T-cell (primary cell): ENCODE measurements around the gene PPP2R1B. TPM values are rescaled to one million over a fixed set of nuclear protein-coding genes. Genes with fewer than 3 reads are reported as not detected.
A peak's percentile ranks its signal among the peaks of the same experiment; 100 is the strongest.

Source experiments
- ATAC-seq, 4 experiments: fragments of 200-7000 bp in 3 of 4; fragments of 150-1000 bp in 1 of 4; cut with Tn5 transposase; replicated peaks in 1 of 4; 1 replicate in 3 of 4; 2 replicates in 1 of 4; pipeline ENCODE4 v1.10.0; 2021; ENCODE audit warnings: moderate library complexity in 3 of 4, mild to moderate bottlenecking in 2 of 4, moderate number of reproducible peaks in 1 of 4
- CTCF ChIA-PET, 2 donors: fragments of 300-600 bp; sonication (Branson Sonifier 250); formaldehyde crosslinking; loops; one replicate each; lab custom pipeline; 2022; ENCODE audit warnings: antibody characterized with exemption in 2 of 2; lab: Charles Lee
- POLR2A ChIA-PET, 2 donors: fragments of 300-600 bp; sonication (Branson Sonifier 250); formaldehyde crosslinking; loops; one replicate each; lab custom pipeline; 2022; ENCODE audit warnings: antibody characterized with exemption in 2 of 2; lab: Charles Lee
- DNase-seq, 35 experiments: peaks; one replicate each; pipeline versions ENCODE4 v3.0.0 to v3.0.0-alpha.2; 2013 to 2023
- H3K27ac ChIP-seq: one replicate; pipeline ENCODE4 v1.5.1; 2013; ENCODE audit warnings: low read length
- H3K27me3 ChIP-seq, 2 experiments: replicated peaks in 1 of 2; 1 replicate in 1 of 2; 2 replicates in 1 of 2; pipeline versions ENCODE4 v1.6.1 to v1.7.0; 2013; ENCODE audit warnings: low read length in 1 of 2, mixed read lengths in 1 of 2; ENCODE audit not compliant: control insufficient read depth in 2 of 2, insufficient read depth in 2 of 2; ENCODE audit errors: extremely low read depth in 1 of 2
- H3K36me3 ChIP-seq, 2 donors: 1 replicate in 1 of 2; 2 replicates in 1 of 2; pipeline versions ENCODE4 v1.6.1 to v1.7.0; 2013; ENCODE audit warnings: low read length in 1 of 2; ENCODE audit not compliant: control insufficient read depth in 2 of 2, insufficient read depth in 1 of 2; ENCODE audit errors: extremely low read depth in 1 of 2
- H3K4me1 ChIP-seq, 2 experiments: 1 replicate in 1 of 2; 2 replicates in 1 of 2; pipeline versions ENCODE4 v1.6.1 to v1.7.0; 2013; ENCODE audit warnings: low read length in 2 of 2, mixed read lengths in 1 of 2; ENCODE audit not compliant: insufficient read depth in 2 of 2, control insufficient read depth in 1 of 2; ENCODE audit errors: extremely low read depth in 1 of 2
- H3K4me3 ChIP-seq, 2 donors: 1 replicate in 1 of 2; 2 replicates in 1 of 2; pipeline versions ENCODE4 v1.5.1 to v1.7.0; 2013; ENCODE audit warnings: mild to moderate bottlenecking in 2 of 2, low read length in 1 of 2, moderate library complexity in 1 of 2; ENCODE audit not compliant: control insufficient read depth in 1 of 2; ENCODE audit errors: extremely low read depth in 1 of 2
- H3K9me3 ChIP-seq: 2 replicates; pipeline ENCODE4 v1.7.0; 2013
- H3K27ac Mint-ChIP-seq, 2 donors: one replicate each; pipeline ENCODE4 v1.8.0; 2020 to 2021; ENCODE audit warnings: mild to moderate bottlenecking in 2 of 2, mixed read lengths in 2 of 2
- H3K27me3 Mint-ChIP-seq, 2 donors: one replicate each; pipeline ENCODE4 v1.8.0; 2021 to 2022; ENCODE audit warnings: mixed read lengths in 2 of 2
- H3K36me3 Mint-ChIP-seq: one replicate; pipeline ENCODE4 v1.8.0; 2021; ENCODE audit warnings: mixed read lengths
- H3K4me1 Mint-ChIP-seq, 3 donors: one replicate each; pipeline ENCODE4 v1.8.0; 2020 to 2022; ENCODE audit warnings: mixed read lengths in 3 of 3, mild to moderate bottlenecking in 1 of 3
- H3K4me3 Mint-ChIP-seq, 3 donors: one replicate each; pipeline ENCODE4 v1.8.0; 2020 to 2022; ENCODE audit warnings: mild to moderate bottlenecking in 3 of 3, mixed read lengths in 3 of 3, moderate library complexity in 3 of 3
- H3K9me3 Mint-ChIP-seq, 3 donors: one replicate each; pipeline ENCODE4 v1.8.0; 2020 to 2022; ENCODE audit warnings: mixed read lengths in 3 of 3
- WGBS: methylation state at CpG from one replicate; pipeline ENCODE4 v1.1.5; 2013; ENCODE audit warnings: missing lambda C conversion rate; ENCODE audit not compliant: insufficient coverage; 5-methylcytosine and 5-hydroxymethylcytosine counted together
- total RNA-seq, 35 experiments: library from RNA in 6 of 35; stranded (reverse) in 6 of 35; fragments of 120-200 nt in 1 of 35; gene quantifications; one replicate each; pipeline versions ENCODE4 v1.2.1 to v1.2.4 and lab custom pipeline; 2013 to 2026

PPP2R1B gene
- total RNA-seq, 5 donors from 2014 or later (not counting 1 experiment from before 2014, with no cell fraction given), result 34.2 to 44.1 (median 37.4) TPM

DNA sequence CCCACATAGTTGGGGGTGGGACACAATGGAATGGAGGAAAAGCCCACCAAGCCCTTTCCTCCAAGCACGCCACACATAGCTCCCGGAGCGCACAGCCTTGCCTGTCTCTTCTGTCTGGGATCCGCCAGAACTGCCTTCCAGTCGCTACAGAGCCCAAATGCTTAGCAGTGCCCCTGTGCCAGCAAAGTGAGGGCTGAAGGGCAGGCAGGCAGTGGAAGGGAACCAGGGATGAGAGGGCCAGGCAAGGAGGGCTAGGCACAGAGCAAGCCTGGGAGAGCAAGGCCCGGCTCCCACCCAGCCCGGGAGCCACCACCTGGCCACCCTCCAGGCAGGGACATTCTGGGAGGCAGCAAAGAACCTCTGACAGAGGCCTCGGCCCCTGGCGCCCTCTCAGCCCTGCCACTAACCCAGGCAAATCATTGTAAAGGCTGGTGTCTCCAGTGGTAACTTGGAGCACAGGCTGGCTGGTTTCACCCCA lies 32.5 kb downstream of the PPP2R1B start:
- DNase-seq (no peak), ATAC-seq (no peak)
- Mint-ChIP-seq H3K4me1 (peaks cover 11 to 15% (median 15%) of the 10 kb centered on the region in 3 donors), H3K36me3 (peaks cover 4% of the 10 kb centered on the region), H3K4me3 (no peak overlapping the region), H3K27me3 (no peaks in the 10 kb centered on the region), H3K9me3 (no peaks in the 10 kb centered on the region), H3K27ac (no peak overlapping the region)
- 93% methylated on average over 6 of the region's 9 CpGs for WGBS
- Histone ChIP-seq H3K27me3 (no peaks in the 10 kb centered on the region), H3K36me3 (peaks cover 0 to 8% of the 10 kb centered on the region in 2 donors), H3K4me1 (no peaks in the 10 kb centered on the region), H3K27ac (no peak overlapping the region), H3K4me3 (no peak overlapping the region), H3K9me3 (no peaks in the 10 kb centered on the region)
- ChIA-PET POLR2A (interaction anchor here in 1 of 2 donors (0.6 kb wide), 1 partner anchor 53 kb away, joined by 4 read pairs; no protein-coding TSS in a partner anchor), CTCF (no interaction called here)

DNA sequence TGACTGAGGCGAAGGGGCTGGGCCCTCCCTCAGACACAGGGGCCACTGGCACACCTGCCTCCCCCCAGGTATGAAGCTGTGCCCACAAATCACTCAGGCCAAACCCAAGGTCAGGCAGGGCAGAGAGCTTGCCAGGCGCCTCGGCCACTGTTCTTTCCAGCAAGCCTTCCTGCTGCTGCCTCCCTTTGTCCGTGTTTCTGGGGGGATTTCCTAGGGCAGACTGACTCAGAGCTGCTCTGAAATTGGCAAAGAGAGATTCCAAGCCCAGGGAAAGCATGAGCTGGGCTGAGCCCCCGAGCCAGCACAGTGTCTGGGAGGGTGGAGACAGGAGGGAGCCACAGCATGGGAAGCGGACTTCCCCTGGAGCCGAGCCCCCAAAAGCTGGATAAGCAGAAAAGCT lies 33.2 kb downstream of the PPP2R1B start:
- no peaks in the 10 kb centered on the region for H3K27me3 Mint-ChIP-seq
- H3K27ac ChIP-seq, result no peak overlapping the region
- peaks cover 11 to 15% (median 14%) of the 10 kb centered on the region in 3 donors for H3K4me1 Mint-ChIP-seq
- peaks cover 4% of the 10 kb centered on the region for H3K36me3 Mint-ChIP-seq
- H3K27ac Mint-ChIP-seq, result no peak overlapping the region
- H3K9me3 Mint-ChIP-seq, result no peaks in the 10 kb centered on the region
- H3K4me3 Mint-ChIP-seq, result no peak overlapping the region
- WGBS, result 90% methylated on average over 4 of the region's 7 CpGs
- DNase-seq (no peak), ATAC-seq (no peak)
- no peaks in the 10 kb centered on the region for H3K4me1 ChIP-seq
- no peaks in the 10 kb centered on the region for H3K27me3 ChIP-seq
- no peak overlapping the region for H3K4me3 ChIP-seq
- ChIA-PET CTCF (interaction anchor here in 1 of 2 donors (0.5 kb wide), 1 partner anchor 23 kb away, joined by 3 read pairs; no protein-coding TSS in a partner anchor), POLR2A (interaction anchor here in 1 of 2 donors (0.6 kb wide), 1 partner anchor 52 kb away, joined by 4 read pairs; no protein-coding TSS in a partner anchor)
- H3K9me3 ChIP-seq, result no peaks in the 10 kb centered on the region
- peaks cover 2 to 8% of the 10 kb centered on the region in 2 donors for H3K36me3 ChIP-seq

DNA sequence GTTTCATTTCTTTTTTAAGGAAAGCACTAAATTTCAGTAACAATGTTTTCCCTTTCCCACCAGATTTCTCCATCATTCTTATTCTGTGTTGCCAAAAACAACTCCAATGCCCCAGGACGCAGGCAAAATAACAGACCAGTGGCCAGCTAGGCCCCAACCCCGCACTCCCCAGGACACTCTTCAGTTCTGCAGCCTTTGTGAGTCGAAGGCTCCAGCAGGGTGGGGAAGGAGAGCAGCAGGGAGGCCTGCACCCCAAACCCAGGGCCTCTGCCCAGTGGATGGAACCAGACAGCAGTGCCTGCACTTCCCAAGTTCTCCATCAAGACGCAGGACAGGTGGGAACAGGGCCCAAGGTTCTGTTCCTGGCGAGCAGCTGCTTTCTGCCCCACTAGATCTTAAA lies 34.4 kb downstream of the PPP2R1B start:
- Mint-ChIP-seq H3K9me3 (no peaks in the 10 kb centered on the region), H3K27me3 (no peaks in the 10 kb centered on the region), H3K4me3 (no peak overlapping the region), H3K27ac (no peak overlapping the region), H3K36me3 (peaks cover 4% of the 10 kb centered on the region), H3K4me1 (peaks cover 5 to 13% (median 11%) of the 10 kb centered on the region in 3 donors)
- ChIA-PET CTCF (no interaction called here), POLR2A (no interaction called here)
- Histone ChIP-seq H3K4me1 (no peaks in the 10 kb centered on the region), H3K4me3 (no peak overlapping the region), H3K36me3 (peaks cover 2 to 8% of the 10 kb centered on the region in 2 donors), H3K27me3 (no peaks in the 10 kb centered on the region), H3K27ac (no peak overlapping the region), H3K9me3 (no peaks in the 10 kb centered on the region)
- no peak for DNase-seq
- no peak for ATAC-seq
- WGBS, result 94% methylated on average over 5 of the region's 5 CpGs

DNA sequence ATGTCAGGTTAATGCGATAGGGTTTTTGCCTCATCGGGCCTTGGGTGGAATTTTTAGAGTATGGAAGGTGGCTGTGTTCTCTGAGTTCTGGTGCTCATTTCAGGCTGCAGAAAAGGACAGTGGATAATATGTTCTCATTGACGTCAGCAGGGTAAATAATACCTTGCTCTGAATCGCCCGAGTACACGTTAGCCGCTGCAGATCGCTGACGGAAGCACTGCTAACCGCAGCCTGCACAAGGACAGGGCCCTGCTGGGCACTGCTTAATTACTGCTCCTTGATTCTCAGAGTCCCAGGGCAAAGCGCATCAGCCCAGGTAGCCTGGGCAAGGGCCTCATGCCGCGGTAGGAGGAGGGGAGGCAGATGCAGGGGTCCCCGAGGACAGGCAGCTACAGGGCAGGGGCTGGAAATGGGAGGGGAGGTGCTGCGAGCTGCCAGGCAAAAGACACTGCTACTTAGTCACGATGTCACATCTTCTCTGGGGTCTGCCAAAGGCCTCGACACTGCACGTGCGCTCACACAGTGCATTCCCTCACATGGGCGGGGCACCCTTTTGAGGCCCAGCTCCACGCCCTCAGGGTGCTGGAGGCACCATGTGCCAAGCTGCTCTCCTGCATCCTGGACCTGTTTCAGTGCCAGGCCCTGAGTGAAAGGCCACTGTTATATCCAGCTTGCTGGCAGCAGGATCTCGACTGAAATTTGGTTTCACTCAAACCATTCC lies 35.2 kb downstream of the PPP2R1B start:
- ATAC-seq (no peak), DNase-seq (no peak)
- no peaks in the 10 kb centered on the region for H3K9me3 ChIP-seq
- H3K4me3 ChIP-seq, result no peak overlapping the region
- no peaks in the 10 kb centered on the region for H3K27me3 ChIP-seq
- peaks cover 8 to 9% of the 10 kb centered on the region in 2 donors for H3K36me3 ChIP-seq
- Mint-ChIP-seq H3K27ac (no peak overlapping the region), H3K4me3 (no peak overlapping the region), H3K4me1 (peaks cover 5 to 10% (median 7%) of the 10 kb centered on the region in 3 donors), H3K27me3 (no peaks in the 10 kb centered on the region), H3K9me3 (no peaks in the 10 kb centered on the region), H3K36me3 (peaks cover 5% of the 10 kb centered on the region)
- H3K4me1 ChIP-seq, result no peaks in the 10 kb centered on the region
- CTCF ChIA-PET, result no interaction called here
- WGBS, result 96% methylated on average over 22 of the region's 22 CpGs
- no peak overlapping the region for H3K27ac ChIP-seq
- POLR2A ChIA-PET, result no interaction called here

DNA sequence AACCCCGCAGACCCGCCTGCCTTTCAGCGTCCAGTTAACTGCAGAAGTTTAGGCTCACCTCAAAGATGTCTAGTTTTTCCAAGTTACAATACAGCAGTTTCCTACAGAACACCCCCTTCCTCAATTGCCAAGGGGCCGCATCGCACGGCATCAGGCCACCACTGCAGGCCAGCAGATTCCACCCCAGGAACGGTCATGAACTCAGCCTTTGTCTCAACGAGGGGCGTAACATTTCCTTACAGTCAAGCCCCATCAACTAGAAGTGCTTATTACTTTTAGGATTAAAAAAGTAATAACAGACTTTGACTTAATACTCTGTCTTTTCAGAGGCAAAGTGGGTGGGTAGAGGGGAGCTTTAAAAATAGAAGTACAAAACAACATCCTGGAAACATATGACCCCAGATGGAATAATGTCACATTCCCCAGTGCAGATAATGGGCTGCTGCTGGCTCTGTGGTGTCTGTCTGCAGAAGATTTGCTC lies 36.3 kb downstream of the PPP2R1B start:
- ChIA-PET POLR2A (no interaction called here), CTCF (no interaction called here)
- Histone ChIP-seq H3K36me3 (peaks cover 8 to 13% of the 10 kb centered on the region in 2 donors), H3K27me3 (no peaks in the 10 kb centered on the region), H3K9me3 (no peaks in the 10 kb centered on the region), H3K4me1 (no peaks in the 10 kb centered on the region), H3K27ac (no peak overlapping the region), H3K4me3 (no peak overlapping the region)
- Mint-ChIP-seq H3K4me1 (peaks cover 1 to 3% (median 2%) of the 10 kb centered on the region in 3 donors), H3K27ac (no peak overlapping the region), H3K27me3 (no peaks in the 10 kb centered on the region), H3K4me3 (no peak overlapping the region), H3K9me3 (no peaks in the 10 kb centered on the region), H3K36me3 (peaks cover 13% of the 10 kb centered on the region)
- DNase-seq (no peak), ATAC-seq (no peak)
- WGBS, result 100% methylated on average over 4 of the region's 9 CpGs

DNA sequence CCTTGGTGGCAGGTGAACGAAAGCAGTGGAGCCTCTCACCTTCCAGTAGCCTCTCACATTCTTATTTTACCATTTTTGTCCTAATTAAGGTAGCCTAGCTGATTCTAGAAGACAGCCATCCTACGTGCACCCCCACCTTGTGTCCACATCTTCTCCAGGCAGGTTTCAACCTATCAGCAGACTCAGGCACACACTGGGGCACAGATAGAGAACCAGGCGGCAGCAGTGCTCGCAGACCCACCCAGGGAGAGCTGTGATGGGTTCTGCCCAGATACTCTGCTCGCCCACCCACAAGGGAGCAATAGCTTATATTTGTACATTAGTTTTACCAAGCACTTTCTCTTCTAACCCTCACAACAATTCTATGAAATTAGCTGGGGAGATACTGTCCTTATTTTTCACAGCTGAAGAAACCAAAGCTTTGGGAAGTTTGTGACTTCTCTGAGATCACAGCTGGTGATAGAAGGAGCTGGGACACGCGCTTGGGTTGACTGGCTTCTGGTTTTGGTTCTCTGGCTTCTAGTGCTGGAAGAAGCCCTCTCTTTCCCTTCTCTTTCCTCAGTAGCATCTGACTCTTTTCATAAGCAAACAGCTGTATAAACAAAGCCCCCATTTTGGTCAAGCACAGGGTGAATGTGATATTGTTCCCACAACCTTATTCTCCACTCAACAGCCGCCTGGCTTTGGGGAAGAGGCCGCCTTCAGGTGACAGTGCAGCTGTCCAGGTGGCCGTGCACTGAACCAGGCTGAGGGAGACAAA lies 36.9 kb downstream of the PPP2R1B start:
- 97% methylated on average over 7 of the region's 10 CpGs for WGBS
- no peak overlapping the region for H3K4me3 ChIP-seq
- Mint-ChIP-seq H3K27me3 (no peaks in the 10 kb centered on the region), H3K27ac (peak overlapping the region in 1 of 2 donors; percentile 23), H3K36me3 (peaks cover 15% of the 10 kb centered on the region), H3K9me3 (no peaks in the 10 kb centered on the region), H3K4me3 (no peak overlapping the region), H3K4me1 (no peaks in the 10 kb centered on the region)
- no peak overlapping the region for H3K27ac ChIP-seq
- no peak for ATAC-seq
- ChIA-PET CTCF (no interaction called here), POLR2A (interaction anchor here in 1 of 2 donors (0.5 kb wide), 1 partner anchor 118 kb away, joined by 3 read pairs; no protein-coding TSS in a partner anchor)
- DNase-seq, result no peak
- no peaks in the 10 kb centered on the region for H3K27me3 ChIP-seq
- H3K36me3 ChIP-seq, result peaks cover 8 to 19% of the 10 kb centered on the region in 2 donors
- no peaks in the 10 kb centered on the region for H3K4me1 ChIP-seq
- no peaks in the 10 kb centered on the region for H3K9me3 ChIP-seq
